GM19463 (cell line): ENCODE results near the gene CLIC4.
A peak's percentile ranks its signal among the peaks of the same experiment; 100 is the strongest.
"Not testable (repeated sequence)": the region's sequence is repeated elsewhere in the genome, so short reads cannot be mapped to it uniquely, and the experiment has no call there.

Source experiments
- ATAC-seq: cut with Tn5 transposase; IDR thresholded peaks from one replicate; pipeline ENCODE4 v1.9.1; 2021; ENCODE audit warnings: mild to moderate bottlenecking, moderate library complexity; ENCODE audit not compliant: unreplicated experiment

Gene CLIC4

DNA sequence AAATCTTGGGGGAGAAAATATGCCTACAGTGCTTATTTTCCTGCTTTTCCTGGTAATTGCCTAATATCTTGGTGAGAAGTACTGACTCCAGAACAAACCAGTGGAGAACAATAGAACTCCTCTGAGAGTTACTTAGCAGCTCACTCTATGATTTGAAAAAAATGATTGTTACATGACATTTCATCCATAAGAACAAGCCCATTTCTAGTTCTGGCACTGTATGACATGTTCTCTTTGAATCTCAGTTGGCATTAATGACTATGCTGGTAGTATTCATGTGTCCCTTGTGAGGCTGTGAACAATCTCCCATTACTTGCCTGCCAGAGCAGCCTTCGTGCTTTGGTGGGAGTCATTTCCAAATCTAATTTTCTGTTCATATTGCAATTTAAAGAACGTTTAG lies 58.0 kb downstream of the CLIC4 start:
- no peak for ATAC-seq

DNA sequence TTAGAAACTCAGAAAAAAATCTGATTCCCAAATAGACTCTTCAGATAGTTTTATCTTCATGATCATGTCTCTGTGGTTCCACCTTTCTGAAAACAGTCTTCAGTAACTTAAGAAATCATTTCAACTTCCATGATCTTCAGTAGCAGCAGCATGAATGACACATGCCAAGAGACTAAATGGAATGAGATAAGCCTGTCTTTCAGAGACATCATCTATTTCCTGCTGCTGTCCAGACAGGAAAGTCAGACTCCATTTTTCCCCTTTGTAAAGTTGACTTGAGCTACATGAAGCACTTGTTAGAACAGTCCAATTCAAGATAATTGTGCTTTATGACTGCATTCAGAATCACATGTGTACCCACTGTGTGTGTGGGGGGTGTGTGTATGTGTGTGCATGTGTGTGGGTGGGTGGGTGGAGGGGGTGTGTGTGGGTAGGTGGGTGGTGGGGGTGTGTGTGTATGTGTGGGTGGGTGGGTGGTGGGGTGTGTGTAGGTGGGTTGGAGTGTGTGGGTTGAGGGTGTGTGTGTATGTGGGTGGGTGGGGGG lies 58.8 kb downstream of the CLIC4 start:
- ATAC-seq, result no peak

DNA sequence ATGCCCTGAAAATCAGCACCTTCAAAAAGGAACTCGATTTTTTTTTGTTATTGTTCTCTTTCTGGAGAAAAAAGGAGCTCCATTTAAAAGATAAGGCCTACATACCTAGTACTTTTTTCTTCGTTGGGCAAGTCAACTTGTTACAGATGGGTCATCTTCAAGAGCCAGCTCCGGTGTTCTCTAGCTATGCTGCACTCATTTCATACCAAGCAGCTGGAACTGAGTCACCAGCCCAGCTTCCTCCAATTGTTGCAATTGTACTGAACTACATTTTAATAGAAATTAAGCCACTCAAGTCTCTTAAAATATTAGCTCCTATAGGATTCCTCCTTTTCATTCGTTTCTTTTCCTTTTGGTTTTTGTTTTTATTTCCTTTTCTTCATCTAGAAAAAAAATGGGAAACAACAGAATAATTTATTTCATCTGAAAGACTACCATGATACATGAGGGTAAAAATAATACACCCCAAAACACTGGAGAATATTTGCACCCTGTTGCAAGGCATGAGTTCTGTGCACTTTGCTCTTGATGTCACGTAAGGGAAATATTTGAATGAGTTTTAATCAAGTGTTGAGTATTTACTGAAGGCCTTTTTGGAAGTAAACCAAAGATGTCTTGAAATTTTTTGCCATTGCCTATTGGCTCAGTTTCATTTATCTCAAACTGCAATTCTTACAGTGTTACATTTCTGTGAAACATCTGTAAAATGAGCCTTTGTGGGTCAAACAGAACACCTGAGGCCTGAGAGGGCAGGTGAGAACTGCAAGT lies 60.5 kb downstream of the CLIC4 start:
- no peak for ATAC-seq

DNA sequence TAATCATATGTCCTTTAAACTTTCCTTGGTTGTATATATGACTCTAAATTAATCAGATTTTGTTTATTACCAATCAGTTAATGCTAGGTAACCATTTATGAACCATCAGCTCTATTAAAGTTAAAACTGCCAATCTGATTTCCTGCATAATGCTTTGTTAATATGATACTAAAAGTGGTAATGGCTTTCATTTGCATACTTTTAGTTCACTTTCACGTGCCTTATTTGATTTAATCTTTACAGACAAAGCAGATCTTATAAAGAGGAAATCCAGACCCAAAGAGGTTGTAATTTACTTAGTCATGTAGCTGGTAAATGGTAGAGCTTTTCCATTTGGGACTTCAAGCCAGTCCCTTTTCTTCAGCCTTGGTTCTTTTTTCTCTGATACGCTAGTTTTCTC lies 61.3 kb downstream of the CLIC4 start:
- ATAC-seq, result no peak

DNA sequence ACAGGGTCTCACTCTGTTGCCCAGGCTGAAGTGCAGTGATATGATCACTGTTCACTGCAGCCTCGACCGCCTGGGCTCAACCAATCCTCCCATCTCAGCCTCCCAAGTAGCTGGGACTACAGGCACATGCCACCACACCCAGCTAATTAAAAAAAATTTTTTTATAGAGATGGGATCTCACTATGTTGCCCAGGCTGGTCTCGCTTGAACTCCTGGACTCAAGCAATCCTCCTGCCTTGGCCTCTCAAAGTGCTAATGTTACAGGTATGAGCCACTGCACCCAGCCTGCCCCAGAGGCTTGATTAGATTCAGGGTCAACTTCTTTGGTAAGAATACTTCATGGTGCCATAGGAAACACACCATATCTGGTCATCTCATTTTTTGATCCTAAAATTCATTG lies 66.2 kb downstream of the CLIC4 start:
- not testable (repeated sequence) for ATAC-seq

DNA sequence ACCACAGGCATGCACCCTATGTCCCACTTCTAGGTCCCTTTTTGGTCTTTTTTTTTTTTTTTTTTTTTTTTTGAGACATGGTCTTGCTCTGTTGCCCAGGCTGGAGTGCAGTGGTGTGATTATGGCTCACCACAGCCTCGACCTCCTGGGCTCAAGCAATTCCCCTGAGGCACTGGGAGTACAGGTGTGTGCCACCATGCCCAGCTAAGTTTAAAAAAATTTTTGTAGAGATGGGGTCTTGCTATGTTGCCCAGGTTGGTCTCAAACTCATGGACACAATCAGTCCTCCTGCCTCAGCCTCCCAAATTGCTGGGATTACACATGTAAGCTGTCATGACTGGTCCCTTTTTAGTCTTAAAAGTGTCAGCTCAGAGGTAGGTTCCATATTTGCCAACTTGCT lies 75.0 kb downstream of the CLIC4 start:
- not testable (repeated sequence) for ATAC-seq

DNA sequence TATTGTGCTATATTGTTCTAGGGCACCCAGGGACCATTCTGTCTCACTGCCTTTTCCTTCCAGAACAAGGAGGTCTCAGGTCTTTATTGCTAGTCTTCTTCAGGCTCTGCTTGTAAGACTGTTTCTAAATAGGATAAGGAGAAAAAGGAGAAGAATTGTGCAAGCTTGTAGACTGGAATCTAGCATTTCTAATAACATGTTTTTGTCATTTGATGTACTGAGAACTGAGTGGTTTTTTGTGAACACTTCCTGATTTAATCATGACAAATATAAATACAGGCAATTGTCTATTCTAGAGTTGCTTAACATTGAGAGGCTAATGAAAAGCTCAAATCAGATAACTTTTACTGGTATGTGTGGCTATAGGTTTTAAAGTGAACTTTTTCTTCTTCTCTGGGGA lies 77.6 kb downstream of the CLIC4 start:
- ATAC-seq, result no peak

DNA sequence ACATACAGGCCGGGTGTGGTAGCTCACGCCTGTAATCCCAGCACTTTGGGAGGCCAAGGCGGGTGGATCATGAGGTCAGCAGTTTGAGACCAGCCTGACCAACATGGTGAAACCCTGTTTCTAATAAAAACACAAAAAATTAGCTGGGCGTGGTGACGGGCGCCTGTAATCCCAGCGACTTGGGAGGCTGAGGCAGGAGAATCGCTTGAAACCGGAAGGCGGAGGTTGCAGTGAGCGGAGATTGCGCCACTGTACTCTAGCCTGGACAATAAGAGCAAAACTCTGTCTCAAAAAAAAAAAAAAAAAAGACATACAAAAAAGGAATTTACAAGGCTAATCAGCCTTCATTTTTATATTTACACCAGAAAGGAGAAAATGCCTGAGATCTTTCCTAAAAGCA lies 78.2 kb downstream of the CLIC4 start:
- not testable (repeated sequence) for ATAC-seq

DNA sequence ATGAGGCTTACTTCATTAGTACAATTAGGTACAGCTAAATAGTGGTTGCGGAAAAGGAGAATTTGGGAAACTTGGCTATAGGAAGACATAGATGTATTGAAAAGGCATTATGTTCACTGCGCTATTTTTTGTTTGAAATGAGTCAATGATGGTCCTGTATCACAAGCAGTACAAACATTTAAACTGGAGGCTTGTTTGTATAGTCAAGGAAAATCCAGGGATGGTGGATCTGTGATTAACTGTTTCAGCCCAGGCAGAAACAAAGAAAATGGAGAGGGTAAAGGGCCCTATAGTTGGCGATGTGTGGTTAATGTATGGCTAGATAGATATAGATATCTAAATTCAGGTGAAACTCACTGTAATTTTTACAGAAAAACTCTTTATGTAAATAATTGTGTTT lies 79.9 kb downstream of the CLIC4 start:
- no peak for ATAC-seq

DNA sequence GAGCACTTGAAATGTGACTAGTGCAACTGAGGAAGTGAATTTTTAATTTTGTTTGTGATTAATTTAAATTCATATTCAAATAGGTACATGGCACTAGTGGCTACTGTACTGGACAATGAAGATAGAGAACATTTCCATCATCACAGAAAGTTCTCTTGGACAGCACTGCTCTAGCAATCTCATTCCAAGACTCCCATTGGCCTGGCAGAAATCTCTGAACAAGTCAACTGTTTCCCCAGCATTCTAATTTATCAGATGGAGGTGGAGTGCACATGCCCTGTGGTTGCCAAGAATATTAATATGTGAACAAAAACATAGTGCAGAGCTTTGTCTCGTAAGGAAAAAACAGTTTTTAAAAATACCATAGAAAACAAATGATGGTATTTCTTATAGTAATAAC lies 81.3 kb downstream of the CLIC4 start:
- ATAC-seq, result no peak

DNA sequence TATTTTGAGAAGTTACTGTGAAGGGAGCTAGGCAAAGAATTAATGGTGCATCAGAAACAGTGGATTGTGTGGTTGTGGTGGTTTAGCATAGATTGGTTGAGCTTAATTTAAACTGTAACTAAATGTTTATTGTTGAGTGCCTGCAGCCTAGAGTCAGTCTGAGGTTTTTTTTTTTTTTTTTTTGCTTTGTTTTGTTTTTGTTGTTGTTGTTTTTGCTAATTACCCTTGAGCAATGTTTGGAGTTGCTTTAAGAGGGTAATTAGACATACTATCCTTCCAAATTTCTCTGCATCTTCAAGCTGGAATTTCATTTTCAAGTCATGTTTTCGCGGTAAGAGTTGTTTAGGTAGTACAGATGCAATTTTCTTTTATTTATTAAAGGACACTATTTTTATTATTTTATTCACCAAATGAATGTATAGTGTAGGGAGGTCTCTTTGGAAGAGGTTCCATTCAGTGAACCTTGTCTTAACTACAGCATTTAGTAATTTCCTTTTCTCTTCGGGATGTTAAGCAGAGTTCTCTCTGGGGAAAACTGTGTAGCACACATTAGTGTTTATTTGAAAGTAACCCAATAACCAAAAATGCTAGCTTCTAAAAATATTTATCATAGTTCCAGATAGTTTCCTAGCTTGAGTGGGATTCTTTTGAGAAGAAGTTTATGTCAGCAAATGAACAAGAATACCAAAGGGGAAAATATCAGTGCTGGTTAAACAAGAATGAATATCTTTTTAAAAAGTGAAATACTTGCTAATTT lies 82.3 kb downstream of the CLIC4 start:
- ATAC-seq, result no peak

DNA sequence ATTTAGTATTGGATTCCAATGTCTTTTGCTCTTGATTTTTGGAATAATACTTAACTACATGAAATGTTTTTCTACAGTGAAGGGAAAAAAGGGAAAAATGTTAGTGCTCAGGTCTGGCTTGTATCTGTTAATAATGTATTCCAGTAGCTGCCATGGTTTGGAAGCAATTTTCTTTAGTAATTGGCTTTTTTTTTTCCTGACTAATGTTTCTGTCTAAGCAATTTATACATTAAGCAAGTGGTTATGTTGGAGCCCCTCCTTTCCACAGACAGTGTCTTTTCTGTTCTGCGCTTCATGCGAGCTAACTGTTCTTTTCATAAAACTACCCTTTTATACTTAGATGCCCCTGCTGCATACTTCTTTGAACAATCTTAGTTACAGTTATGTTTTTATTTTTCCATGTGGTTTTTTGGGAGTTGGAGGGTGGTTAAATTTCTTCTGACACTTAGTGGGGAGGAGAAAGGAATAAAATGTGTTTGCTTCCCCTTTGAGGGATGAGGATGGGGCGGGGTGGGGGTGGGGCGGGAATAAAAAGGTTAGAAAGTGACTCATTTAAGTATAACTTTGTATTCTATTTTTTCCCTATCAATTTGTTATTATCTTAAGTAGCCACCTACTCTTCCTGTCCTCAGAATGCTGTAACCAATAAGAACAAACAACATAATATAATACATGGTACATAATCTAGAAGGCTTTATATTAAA lies 83.1 kb downstream of the CLIC4 start:
- no peak for ATAC-seq

DNA sequence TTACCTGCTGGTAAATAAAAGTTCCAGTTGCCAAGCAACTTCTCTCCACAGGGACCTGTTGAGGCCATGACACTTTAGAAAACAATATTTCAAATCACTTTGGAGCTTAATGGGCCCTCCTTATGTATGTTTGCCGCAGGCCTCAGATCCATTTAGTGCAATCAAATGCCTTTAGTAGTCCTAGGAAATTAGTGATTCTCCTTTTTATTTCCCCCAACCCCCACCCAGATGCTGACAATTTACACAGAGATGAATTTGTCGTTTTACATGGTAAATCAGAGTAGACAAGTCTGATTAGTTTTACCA lies 83.6 kb downstream of the CLIC4 start:
- no peak for ATAC-seq

DNA sequence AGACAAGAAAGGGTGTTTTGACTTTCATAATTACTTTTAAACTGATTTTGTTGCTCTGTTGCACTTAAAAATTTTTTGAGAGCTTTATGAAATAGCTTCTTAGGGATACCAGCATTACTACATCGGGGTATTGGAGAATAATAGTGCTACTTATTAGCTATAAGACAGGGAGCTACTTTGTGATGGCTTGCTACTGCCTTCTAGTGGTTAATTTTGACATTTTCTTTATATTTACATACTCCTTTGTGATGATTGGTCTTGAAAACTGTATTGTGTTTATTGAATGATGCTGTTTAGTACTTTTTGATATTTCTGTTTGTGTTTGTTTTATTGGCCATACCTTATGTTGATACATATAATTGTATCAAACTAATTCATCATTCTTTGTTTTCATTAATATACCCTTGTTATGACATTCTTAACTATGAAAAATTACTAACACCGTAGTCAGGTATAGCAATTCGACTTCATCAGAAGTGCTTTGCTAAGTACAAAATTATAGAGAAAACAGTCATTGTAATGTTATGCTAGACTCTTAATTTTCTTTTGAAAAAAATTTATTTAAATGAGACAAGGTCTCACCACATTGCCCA lies 85.5 kb downstream of the CLIC4 start:
- ATAC-seq, result no peak

DNA sequence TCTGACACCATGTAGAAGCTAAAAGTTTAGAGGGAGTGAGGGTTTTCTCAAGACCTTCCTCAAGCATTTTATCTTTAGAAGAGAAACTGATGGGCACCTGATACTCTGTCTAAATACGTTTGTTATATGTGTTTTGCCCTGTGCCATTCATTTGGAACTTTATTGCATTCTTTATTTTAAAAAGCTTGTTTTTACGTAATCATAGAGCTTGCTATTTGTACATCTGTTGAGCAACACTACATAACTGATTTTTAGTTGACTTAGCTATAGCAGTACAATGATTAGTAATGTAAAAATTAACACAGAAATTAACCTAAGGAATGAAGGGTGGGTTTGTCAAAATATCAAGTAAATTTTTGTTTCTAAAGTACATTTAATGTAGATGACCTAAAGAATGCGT lies 96.3 kb downstream of the CLIC4 start:
- no peak for ATAC-seq

DNA sequence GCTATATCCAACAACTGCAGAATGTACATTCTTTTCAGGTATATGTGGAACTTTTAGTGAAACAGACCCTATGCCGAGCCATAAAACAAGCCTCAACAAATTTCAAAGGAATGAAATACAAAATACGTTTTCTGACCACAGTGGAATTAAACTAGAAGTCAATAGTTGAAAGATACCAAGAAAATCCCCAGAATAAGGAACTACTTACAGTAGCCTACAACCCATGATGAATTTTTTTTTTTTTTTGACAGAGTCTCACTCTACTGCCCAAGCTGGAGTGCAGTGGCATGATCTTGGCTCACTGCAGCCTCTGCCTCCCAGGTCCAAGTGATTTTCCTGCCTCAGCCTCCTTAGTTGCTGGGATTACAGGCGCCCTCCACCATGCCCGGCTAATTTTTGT lies 101.4 kb downstream of the CLIC4 start:
- ATAC-seq, result no peak

DNA sequence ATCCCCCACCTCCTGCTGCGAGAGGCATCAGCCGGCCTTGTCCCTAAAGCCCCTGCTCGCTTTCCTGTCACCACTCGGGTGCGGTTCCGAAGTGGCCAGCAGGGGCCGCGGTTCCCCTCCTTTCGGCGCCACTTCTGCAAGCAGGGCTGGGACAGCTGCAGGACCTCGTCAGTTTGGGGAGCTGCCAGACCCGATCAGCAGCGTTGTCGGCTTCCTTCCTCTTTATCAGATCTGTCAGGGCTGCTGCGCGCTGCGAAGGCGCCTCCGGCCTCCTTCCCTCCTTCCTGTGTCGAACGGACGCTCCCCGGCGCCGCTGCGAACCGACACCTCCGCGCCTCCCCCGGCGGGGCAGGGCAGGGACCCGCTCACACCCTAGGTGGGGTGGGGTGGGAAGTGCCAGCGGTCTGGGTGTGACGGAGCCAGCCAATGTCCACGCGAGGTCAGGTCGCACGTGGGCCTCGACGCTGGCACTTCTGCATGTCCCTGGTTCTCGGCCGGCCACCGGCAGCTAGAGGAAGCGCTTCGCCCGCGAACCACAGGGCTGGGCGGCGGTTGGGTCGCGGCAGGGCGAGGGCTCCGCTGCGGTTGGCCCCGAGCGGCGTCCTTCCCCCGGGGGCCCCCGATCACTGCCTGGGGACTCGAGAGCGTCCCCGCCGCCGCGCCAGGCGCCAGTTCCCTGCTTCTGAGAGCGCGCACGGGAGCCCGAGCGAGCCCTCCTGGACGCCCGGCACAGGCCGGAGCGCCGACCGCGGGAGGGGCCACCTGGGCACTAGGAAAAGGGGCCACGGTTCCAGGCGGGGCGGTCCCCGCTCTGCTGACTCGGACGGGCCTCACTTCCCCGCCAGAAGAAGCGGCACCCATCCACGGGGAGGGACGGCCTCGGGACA lies 103.0 kb downstream of the CLIC4 start:
- peak; percentile 90 for ATAC-seq

DNA sequence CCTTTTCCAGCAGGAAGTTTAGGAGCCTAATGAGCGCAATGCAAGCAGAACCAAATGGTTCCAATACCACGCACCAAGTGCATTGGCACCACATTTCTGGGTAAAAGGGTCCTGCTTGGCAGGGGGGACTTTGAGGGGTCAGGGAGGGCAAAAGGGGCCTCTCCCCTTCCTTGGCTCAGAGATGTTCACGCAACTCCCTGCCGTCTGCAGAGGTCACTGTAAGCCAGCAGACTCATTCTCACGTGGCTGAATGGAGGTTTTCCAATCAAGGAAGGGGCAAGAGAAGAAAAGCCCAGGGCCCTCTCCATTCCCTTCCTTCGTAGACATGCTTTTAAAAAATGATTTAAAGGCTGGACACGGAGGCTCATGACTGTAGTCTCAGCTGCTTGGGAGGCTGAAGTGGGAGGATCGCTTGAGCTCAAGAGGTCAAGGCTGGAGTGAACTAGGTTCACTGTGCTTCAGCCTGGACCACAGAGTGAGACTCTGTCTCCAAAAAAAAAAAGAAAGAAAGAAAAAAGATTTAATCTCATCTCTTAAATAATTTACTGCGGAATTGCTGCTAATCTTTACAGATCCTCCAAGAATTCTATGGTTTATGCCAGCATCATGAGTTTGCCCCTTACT lies 104.5 kb downstream of the CLIC4 start:
- no peak for ATAC-seq

DNA sequence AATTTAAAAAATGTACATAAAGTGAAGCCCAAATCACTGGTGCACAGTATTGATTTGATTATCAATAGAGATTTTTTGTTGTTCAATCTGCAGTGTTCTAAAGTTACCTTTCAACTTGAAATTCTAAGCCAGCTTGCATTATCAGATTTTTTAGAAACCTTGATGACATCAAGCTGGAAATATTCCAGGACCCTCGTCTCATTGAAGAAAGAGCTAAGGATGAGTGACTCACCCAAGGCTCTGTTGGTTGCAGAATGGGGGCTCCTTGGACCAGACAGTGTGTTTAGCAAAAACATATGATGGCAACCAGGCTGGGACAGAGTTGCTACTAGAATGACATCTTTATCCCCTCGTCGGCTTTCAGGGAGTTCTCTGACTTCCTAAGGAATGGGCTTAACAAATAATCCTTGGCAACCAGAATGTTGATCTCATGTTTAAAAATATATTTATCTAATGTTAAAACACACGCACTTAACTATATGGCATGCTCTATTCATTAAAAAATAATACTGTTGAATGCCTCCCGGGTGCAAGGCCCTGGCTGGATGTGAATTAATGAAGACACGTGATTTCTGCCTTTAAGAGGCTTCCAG lies 105.2 kb downstream of the CLIC4 start:
- ATAC-seq, result no peak

DNA sequence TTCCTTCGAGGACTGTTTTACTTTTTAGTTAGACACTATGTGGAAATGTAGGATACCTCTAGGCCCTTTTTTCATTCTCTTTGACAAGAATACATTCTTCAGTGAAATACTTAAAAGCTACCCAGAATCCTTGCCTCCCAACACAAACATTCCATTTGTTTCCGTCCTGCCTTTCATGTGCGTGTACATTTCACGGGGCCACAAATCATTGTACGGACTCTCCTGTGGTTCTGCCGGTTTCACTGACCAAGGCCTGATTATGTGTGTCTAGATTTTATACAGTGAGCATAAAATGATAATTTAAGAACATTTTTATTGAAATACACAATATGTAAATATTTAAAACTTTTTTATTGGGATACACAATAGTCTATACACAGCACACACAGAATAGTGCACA lies 108.4 kb downstream of the CLIC4 start:
- no peak for ATAC-seq
